ENCODE results near the gene ANK3.

Gene ANK3

DNA sequence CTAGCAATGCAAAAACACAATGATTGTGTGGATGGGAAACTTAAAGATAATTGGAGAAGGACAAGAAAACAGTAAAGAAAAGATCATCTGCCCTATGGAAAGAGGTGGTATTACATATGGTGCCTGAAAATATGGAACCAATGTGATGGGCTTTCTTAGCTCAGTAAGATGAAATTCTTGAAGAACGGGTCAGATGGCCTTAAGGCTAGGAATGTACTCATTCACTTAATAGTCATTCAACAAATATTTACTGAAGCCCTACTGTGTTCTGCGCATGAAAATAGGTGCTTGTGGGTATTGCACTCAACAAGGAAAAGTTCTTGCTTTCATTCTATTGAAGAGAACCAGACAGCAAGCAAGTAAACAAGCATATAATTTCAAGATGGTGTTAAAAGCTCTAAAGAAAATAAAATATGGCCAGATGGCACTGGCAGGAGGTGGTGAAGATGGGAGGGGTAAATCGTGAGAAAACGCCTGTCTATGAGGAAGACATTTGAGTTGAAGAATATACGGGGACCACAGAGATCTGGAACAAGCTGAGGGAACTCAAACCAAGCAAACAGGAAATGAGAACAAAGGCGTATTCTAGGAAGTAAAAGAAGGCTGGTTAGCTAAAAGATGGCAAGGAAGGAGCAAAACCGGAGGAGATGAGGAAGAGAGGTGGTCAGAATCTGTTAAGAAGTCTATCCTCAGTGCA lies 179.7 kb downstream of the ANK3 start:
- no peak for DNase-seq

GRCh38 chr10:60208676-60209269 lies 180.9 kb downstream of the ANK3 start:
- DNase-seq: peak; percentile 12

DNA sequence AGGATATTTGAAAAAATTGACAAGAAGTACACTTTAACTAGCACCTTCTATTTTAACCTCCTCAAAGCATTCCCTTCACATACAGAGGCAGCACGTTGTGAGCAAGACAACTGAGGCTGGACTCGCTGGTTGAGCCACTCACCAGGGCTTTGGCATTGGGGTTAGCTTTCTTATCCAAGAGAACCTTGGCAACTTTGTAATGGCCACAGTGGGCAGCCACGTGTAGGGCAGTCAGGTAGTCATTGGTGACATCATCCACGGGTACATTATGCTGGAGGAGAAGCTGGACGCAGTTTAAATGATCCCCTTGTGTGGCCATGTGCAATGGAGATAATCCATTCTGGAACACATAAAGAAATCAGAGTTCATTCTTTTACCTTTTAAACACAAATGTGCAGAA lies 181.8 kb downstream of the ANK3 start:
- DNase-seq: no peak

GRCh38 chr10:60206735-60207134 lies 182.9 kb downstream of the ANK3 start:
- DNase-seq: no peak

DNA sequence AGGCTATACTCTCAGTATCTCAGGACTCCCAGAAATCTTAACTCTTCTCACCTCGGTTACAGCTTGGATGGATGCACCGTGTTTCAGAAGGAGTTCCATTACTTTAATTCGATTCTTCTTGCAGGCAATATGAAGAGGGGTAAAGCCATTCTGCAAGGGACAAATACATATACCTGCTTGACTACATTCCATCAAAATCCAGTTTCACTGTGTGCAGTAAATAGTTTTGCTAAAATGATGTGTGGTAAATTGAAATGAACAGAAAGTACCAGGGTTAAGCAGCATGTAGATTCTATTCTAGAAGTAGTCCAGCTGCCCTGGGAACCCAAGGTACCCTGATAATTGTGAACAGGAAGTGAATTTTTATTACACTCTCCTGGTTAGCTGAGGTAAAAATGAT lies 183.9 kb downstream of the ANK3 start:
- DNase-seq: no peak

- no peak for DNase-seq
These were observed 185.6 kb downstream of the ANK3 start for GRCh38 chr10:60203993-60204618.

DNA sequence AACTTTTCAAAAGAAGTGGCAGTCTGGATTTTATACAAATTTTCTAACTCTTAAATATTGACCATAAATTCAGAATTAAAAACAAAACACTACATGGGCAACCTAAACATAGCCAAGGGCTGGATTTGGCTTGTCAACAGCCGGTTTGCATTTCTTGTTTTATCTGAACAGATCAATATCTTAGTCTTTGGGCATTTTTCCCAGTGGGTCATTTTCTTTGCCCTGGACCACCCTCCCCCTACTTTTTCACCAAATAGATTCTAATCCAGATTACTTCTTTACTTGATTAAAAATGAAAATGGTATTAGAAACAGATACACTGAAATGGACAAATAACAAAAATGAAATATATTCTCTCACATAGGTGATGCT lies 189.0 kb downstream of the ANK3 start:
- DNase-seq: no peak

- DNase-seq: peak; percentile 34
These were observed 189.5 kb downstream of the ANK3 start for GRCh38 chr10:60200012-60200681.

GRCh38 chr10:60197206-60197605 lies 192.5 kb downstream of the ANK3 start:
- DNase-seq: no peak

DNA sequence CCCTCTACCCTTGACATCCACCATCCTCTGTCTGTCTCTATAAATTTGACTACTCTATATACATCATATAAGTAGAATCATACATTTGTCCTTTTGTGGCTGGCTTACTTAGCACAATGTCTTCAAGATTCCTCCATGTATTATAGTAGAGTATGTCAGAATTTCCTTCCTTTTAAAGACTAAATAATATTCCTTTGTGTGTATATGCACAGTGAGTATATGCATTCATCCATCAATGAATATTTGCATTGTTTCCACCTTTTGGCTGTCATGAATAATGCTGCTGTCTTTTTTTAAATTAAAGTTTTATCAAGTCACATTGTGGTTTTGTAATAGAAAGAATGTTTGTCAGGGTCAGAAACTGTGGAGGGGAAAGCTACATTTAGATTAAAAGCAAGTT lies 195.3 kb downstream of the ANK3 start:
- no peak for DNase-seq

DNA sequence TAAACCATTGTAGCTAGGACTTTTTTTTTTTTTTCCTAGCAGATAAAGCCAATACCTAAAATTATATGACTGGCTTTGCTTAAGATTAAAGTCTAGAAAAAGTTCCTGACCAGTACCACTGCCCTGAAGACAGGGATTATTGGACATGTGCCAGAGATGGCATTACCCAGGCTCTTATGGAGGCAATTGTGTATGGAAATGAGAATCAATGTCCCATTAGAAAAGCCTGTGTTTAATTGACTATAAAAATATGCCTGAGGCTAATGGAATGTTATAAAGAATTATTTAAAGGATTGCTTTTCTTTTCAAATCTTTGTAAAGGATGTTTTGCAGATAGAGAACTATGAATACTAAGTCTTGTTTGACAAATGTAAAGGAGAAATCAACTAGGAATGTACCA lies 196.7 kb downstream of the ANK3 start:
- no peak for DNase-seq

DNA sequence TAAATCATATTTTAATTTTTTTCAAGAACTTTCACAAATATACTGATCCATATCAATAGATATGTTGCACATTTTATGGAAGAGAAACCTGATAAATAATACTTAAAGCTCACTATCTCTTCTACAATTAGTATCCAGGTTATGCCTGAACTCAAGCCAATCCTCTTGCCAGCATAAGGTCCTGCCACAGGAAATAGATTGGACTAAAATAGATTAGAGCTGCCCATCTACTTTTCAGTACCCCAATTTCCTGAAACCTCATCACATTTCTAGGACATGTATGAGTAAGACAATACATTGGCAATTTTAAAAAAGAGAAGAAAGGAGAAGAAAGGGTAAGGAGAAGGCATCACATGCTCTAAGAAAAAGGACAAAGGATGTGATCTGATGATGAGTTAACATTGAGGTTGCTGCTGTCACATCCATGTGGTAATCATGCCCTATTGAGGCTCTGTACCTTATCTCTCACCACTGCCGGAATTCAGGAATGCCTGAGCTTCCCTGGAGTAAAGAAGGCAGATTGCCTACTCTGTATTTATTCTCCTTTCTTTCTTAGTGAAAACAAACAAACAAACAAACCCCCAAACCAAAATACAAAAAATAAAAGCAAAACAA lies 199.7 kb downstream of the ANK3 start:
- no peak for DNase-seq

- DNase-seq: no peak
These were observed 201.1 kb downstream of the ANK3 start for GRCh38 chr10:60188548-60188947.

DNA sequence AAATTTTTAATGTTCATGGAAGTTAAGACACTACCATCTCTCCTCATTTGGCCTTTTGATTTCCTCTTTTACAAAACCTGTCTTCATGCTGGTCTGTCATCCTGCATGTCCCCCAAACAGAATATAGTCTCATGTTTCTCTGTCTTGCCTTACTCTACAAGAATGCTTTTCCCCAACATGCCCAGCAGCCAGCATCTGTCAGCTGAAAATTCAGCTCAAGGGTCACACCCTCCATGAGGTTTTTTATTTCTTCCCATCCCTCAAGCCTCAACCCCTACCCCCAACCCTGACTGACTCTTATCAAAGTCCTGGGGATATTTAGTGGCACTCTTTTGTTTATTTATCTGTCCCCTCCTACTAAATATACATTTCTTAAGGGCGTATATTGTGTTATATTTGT lies 202.0 kb downstream of the ANK3 start:
- no peak for DNase-seq

GRCh38 chr10:60186315-60187071 lies 203.2 kb downstream of the ANK3 start:
- DNase-seq: no peak

DNA sequence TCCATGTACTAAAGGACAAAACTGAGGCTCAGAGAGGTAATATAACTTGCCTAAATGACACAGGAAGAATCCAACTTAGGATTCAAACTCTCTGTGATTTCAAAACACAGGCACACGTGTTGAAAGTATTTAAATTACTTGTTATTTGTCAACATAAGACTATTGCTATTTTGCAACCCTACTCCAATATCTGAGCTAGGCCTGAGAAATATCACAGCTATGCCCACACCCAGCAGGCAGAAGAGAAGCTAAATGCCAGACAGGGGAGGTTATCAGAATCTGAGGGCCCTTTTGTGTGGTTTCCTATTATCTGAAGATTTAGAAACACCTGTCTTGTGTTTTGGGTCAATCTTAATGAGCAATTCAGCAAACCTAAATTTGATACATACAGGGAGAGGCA lies 204.3 kb downstream of the ANK3 start:
- no peak for DNase-seq

DNA sequence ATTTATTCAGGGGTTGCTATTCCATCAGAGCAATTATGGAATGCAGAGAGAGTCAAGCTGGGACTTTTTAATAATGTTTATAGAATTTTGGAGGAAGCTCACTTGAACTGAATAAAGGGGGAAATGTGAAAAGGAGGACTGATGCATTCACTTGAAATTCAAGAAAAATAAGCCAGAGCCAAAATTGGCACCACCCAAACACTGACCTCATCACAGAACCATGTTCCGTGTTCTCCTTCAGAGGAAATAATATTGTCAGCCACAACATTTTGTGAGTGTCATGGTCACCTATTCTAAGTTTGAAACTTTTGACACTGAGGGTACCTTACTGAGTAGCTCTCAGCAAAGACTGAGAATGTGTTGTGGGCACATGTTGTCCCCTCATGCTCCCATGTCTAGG lies 207.0 kb downstream of the ANK3 start:
- DNase-seq: no peak

DNA sequence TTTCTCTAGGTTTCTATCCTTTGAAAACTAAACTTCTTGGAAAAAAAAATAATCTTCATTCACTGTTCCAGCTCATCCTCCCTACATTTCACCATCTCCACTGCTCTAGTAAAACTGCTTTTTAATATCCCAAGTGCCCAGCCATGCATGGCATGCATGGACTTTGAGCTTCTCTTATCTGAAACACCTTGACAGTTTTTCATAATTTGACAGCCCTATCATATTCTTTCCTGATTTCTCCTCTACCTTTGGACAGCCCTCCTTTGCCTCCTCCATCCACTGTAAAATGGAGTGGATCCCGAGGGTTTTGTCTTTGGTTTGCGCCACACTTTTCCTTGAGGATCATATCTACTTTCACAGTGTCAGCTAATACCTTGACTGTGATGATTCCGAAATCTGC lies 212.8 kb downstream of the ANK3 start:
- no peak for DNase-seq

- DNase-seq: no peak
These were observed 214.2 kb downstream of the ANK3 start for GRCh38 chr10:60175441-60175971.

DNA sequence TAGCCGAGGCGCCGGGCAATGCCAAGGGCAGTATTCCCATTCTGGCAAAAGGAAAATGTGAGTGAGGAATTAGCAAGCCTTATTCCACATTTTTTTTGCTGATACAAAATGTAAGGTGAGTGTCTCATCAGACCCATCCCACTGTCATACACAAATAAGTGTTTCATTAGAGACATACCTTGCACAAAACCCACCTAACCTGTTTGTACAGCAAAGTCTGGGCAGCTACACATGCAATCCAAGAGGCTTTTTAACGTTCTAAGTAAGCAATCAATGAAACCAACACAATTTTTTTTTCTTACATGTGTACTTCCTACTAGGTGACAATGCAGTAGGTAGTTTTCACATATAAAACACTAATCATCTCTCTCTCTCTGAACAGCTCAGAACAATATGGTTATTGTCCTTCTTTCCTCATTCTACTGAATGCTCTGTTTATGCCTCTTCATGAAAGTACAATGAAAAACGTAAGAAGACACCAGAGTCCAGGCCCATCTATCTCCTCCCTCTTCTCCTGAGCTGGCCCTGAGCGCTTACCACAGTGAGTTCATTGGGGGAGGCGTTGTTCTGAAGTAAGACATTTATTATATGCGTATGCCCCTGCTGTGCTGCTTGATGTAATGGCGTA lies 217.2 kb downstream of the ANK3 start:
- peak; percentile 42 for DNase-seq

- DNase-seq: no peak
These were observed 218.2 kb downstream of the ANK3 start for GRCh38 chr10:60171436-60172013.

DNA sequence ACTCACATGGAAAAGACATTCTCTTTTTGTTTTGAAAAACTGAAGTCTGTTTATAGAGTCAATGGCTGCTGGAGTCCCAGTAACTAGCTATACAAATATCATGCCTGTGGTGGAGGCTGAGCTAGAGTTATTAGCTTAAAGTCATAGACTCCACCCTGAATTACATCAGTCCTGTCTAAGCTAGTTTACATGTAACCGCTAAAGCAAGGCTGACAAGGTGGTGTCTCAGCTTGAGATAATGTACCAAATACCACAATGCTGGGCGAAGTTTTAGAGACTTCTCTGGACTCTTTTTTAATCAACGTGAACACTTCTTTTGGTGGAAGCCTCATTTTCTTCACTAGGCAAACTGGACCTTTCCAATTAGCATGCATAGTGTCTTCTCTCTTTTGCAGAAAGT lies 219.4 kb downstream of the ANK3 start:
- peak; percentile 7 for DNase-seq
